GM21717 (cell line): ENCODE data around the gene IGIP.
"Not testable (repeated sequence)": the region's sequence is repeated elsewhere in the genome, so short reads cannot be mapped to it uniquely, and the experiment has no call there.

Experiments
- ATAC-seq: cut with Tn5 transposase; IDR thresholded peaks from one replicate; pipeline ENCODE4 v1.9.1; 2021; ENCODE audit warnings: mild to moderate bottlenecking, moderate library complexity; ENCODE audit not compliant: unreplicated experiment

IGIP gene

GRCh38 chr5:140140435-140140834, 14.7 kb downstream of the IGIP start:
- no peak for ATAC-seq

GRCh38 chr5:140141241-140141640, 15.5 kb downstream of the IGIP start:
- no peak for ATAC-seq

- no peak for ATAC-seq
These were observed 16.5 kb downstream of the IGIP start for GRCh38 chr5:140142246-140142645.

GRCh38 chr5:140142856-140143255, 17.1 kb downstream of the IGIP start:
- ATAC-seq, result no peak

GRCh38 chr5:140143521-140144258, 18.0 kb downstream of the IGIP start:
- ATAC-seq, result no peak

GRCh38 chr5:140145256-140145655, 19.5 kb downstream of the IGIP start:
- no peak for ATAC-seq

GRCh38 chr5:140145818-140146522, 20.2 kb downstream of the IGIP start:
- peak; percentile 55 for ATAC-seq

GRCh38 chr5:140146523-140146842, 20.7 kb downstream of the IGIP start:
- no peak for ATAC-seq

- ATAC-seq, result no peak
These were observed 21.7 kb downstream of the IGIP start for GRCh38 chr5:140147460-140147859.

GRCh38 chr5:140148508-140148907, 22.8 kb downstream of the IGIP start:
- no peak for ATAC-seq

GRCh38 chr5:140150201-140150600, 24.5 kb downstream of the IGIP start:
- ATAC-seq, result no peak

- ATAC-seq, result no peak
These were observed 25.6 kb downstream of the IGIP start for GRCh38 chr5:140151144-140152021.

- no peak for ATAC-seq
These were observed 26.6 kb downstream of the IGIP start for GRCh38 chr5:140152022-140152999.

GRCh38 chr5:140153255-140153654, 27.5 kb downstream of the IGIP start:
- ATAC-seq, result no peak

GRCh38 chr5:140153905-140154304, 28.2 kb downstream of the IGIP start:
- ATAC-seq, result no peak

GRCh38 chr5:140154710-140155381, 29.1 kb downstream of the IGIP start:
- not testable (repeated sequence) for ATAC-seq

GRCh38 chr5:140157032-140157781, 31.5 kb downstream of the IGIP start:
- peak; percentile 87 for ATAC-seq

- ATAC-seq, result no peak
These were observed 33.5 kb downstream of the IGIP start for GRCh38 chr5:140159014-140159927.
